ENCODE results near the gene MDN1. TPM values are rescaled to one million over a fixed set of nuclear protein-coding genes. Genes with fewer than 3 reads are reported as not detected.
"Not testable (repeated sequence)": the region's sequence is repeated elsewhere in the genome, so short reads cannot be mapped to it uniquely, and the experiment has no call there.

Gene MDN1, protein sequence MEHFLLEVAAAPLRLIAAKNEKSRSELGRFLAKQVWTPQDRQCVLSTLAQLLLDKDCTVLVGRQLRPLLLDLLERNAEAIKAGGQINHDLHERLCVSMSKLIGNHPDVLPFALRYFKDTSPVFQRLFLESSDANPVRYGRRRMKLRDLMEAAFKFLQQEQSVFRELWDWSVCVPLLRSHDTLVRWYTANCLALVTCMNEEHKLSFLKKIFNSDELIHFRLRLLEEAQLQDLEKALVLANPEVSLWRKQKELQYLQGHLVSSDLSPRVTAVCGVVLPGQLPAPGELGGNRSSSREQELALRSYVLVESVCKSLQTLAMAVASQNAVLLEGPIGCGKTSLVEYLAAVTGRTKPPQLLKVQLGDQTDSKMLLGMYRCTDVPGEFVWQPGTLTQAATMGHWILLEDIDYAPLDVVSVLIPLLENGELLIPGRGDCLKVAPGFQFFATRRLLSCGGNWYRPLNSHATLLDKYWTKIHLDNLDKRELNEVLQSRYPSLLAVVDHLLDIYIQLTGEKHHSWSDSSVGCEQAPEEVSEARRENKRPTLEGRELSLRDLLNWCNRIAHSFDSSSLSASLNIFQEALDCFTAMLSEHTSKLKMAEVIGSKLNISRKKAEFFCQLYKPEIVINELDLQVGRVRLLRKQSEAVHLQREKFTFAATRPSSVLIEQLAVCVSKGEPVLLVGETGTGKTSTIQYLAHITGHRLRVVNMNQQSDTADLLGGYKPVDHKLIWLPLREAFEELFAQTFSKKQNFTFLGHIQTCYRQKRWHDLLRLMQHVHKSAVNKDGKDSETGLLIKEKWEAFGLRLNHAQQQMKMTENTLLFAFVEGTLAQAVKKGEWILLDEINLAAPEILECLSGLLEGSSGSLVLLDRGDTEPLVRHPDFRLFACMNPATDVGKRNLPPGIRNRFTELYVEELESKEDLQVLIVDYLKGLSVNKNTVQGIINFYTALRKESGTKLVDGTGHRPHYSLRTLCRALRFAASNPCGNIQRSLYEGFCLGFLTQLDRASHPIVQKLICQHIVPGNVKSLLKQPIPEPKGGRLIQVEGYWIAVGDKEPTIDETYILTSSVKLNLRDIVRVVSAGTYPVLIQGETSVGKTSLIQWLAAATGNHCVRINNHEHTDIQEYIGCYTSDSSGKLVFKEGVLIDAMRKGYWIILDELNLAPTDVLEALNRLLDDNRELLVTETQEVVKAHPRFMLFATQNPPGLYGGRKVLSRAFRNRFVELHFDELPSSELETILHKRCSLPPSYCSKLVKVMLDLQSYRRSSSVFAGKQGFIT (N-terminal part only)
- 10 to 100 TPM; 35.6 to 48.1 (median 42.3) TPM for polyA plus RNA-seq (ENCODE audit: insufficient read length in 4 of 4)

- DNase-seq (ENCODE audit: low read depth in 4 of 4, low spot score in 3 of 4) = peak; percentile 88 to 93 (median 89)
Observed at GRCh38 chr6:89819336-89820130, at the start of gene MDN1. TSS of gene MDN1 (minus strand) at chr6:89819794. CDS start at chr6:89819607, 187 bp downstream.

DNA sequence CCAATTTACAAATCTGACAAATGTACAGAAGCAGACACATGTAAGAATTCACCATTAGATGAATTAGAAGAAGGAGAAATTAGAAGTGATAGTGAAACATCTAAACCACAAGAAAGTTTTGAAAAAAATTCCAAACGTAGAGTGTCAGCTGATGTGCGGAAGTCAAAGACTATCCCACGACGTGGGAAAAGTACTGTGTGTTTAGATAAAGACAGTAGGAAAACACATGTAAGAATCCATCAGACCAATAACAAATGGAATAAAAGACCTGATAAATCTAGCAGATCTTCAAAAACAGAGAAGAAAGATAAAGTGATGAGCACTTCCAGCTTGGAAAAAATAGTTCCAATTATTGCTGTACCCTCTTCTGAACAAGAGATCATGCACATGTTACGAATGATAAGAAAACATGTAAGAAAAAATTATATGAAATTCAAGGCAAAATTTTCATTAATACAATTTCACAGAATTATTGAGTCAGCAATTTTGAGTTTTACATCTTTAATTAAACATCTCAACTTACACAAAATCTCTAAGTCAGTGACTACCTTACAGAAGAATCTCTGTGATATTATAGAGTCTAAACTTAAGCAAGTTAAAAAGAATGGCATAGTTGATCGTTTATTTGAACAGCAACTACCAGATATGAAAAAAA is 46.6 kb upstream of the MDN1 start:
- no peak for DNase-seq (ENCODE audit: low read depth in 4 of 4, low spot score in 3 of 4)

GRCh38 chr6:89862698-89863097 is 43.1 kb upstream of the MDN1 start:
- no peak for DNase-seq (ENCODE audit: low read depth in 4 of 4, low spot score in 3 of 4)

- no peak for DNase-seq (ENCODE audit: low read depth in 4 of 4, low spot score in 3 of 4)
Observed at GRCh38 chr6:89862273-89862672, 42.7 kb upstream of the MDN1 start.

- DNase-seq (ENCODE audit: low read depth in 4 of 4, low spot score in 3 of 4) = no peak
Observed at GRCh38 chr6:89859744-89860143, 40.1 kb upstream of the MDN1 start.

DNA sequence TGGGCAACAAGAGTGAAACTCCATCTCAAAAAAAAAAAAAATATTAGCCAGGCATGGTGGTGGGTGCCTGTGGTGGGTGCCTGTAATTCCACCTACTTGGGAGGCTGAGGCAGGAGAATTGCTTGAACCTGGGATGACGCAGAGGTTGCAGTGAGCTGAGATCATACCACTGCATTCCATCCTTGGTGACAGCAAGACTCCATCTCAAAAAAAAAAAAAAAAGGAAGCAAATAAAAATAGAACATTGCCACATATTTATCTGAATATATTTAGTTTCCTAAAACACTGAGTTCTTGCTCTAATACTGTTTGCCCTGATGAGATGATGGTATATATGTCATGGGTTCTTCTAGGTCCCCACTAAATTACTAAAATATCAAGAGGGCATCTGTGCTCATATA is 38.4 kb upstream of the MDN1 start:
- DNase-seq (ENCODE audit: low read depth in 4 of 4, low spot score in 3 of 4) = no peak

GRCh38 chr6:89853068-89853467 is 33.5 kb upstream of the MDN1 start:
- no peak for DNase-seq (ENCODE audit: low read depth in 4 of 4, low spot score in 3 of 4)

DNA sequence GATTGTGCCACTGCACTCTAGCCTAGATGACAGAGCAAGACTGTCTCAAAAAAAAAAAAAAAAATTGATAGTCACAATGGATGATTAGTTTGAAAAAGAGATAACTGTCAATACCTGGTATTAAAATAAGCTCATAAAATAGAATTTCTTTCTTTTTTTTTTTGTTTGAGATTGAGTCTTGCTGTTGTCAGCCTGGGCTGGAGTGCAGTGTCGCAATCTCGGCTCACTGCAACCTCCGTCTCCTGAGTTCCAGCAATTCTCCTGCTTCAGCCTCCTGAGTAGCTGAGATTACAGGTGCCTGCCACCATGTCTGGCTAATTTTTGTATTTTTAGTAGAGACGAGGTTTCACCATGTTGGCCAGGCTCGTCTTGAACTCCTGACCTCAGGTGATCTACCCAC is 27.9 kb upstream of the MDN1 start:
- DNase-seq (ENCODE audit: low read depth in 4 of 4, low spot score in 3 of 4) = not testable (repeated sequence)

DNA sequence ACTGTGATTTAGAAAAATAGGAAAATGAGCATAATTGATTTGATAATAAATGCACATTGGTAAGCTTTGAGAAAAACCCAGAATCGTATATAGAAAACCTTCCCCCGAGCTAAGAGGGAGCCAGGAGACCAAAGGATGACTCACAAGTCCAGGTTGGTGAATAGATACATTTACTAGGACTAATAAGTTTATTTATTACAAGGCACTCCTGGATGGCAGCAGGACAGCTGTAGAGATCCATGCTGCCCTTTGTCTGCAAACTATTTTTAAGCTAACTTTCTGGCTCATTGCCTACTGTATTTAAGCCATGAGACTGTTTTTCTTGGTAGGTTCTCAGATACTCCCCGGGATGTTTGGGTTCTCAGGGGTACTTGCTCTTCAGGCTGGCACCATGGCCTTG is 23.5 kb upstream of the MDN1 start:
- no peak for DNase-seq (ENCODE audit: low read depth in 4 of 4, low spot score in 3 of 4)

- no peak for DNase-seq (ENCODE audit: low read depth in 4 of 4, low spot score in 3 of 4)
Observed at GRCh38 chr6:89842228-89842627, 22.6 kb upstream of the MDN1 start.

DNA sequence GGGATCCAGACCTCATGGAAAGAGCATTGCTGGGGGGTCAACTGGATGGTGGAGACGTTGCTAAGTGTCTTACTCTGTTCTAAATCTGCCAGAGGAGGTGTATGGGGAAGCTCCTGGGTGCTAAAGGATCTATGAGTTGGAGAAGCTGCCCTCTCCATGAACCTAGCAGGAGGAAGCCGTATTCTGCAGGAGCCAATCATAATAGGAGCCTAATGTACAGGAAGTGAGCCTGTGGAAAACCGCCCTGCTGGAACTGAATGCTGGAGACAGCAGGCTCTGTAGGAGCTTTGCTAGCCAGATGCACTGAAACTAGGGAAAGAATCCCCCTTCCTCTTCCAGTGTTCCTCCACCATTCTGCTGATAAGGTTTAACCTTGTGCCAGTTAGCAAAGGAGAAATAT is 20.9 kb upstream of the MDN1 start:
- DNase-seq (ENCODE audit: low read depth in 4 of 4, low spot score in 3 of 4) = peak in 1 of 4 donors; percentile 24

GRCh38 chr6:89836639-89837222 is 17.1 kb upstream of the MDN1 start:
- no peak for DNase-seq (ENCODE audit: low read depth in 4 of 4, low spot score in 3 of 4)

- DNase-seq (ENCODE audit: low read depth in 4 of 4, low spot score in 3 of 4) = no peak
Observed at GRCh38 chr6:89834884-89835792, 15.5 kb upstream of the MDN1 start.

GRCh38 chr6:89830170-89830809 is 10.7 kb upstream of the MDN1 start:
- no peak for DNase-seq (ENCODE audit: low read depth in 4 of 4, low spot score in 3 of 4)

DNA sequence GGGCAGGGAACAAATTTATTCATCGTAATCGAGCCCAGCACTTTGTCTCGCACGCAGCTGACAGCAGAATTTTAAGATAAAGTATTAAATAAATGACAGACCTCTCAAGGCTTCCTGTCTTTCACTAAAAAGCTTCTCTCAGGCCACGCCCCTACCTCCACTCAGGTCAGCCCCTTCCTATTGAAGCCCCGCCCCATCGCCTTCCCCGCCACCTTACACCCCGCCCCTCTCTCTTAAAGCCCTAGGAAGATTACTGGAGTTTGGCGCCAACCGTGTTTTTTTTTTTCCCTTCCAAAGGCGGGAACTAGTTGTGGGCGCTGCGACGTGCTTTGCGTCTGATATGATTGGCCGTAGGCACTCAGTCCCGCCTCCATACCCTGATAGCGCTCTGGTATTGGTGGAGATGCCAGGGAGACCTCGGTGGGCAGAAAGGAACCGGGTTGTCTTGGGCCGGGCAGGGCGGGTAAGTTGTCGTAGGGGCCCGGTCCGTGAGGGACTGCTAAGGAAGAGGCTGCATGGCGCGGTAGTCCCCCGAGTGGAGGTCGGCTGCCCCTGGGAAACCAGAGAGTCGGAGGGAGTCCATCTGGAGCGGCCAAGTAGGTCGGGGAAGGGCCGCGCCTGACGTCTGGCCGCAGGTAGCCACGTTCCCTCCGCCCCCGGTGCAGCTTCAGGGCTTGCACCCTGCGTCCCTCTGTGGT is 10.0 kb upstream of the MDN1 start, which contains the start of gene CASP8AP2:
TSS of gene CASP8AP2 (plus strand) at position 409 of the 698 bp plus-strand sequence.
- peak; percentile 94 to 99 (median 96) for DNase-seq (ENCODE audit: low read depth in 4 of 4, low spot score in 3 of 4)

GRCh38 chr6:89828988-89829471 is 9.4 kb upstream of the MDN1 start:
- peak in 1 of 4 donors; percentile 14 for DNase-seq (ENCODE audit: low read depth in 4 of 4, low spot score in 3 of 4)

All from left renal pelvis (tissue), 4 donors.